OCI-LY7 (cell line): ENCODE results near the gene MAML1.

Experiments used
- CTCF ChIP-seq: fragments of 200-600 bp; sonication (generic); conservative IDR thresholded peaks from 2 replicates; pipeline ENCODE4 v1.5.1; 2014; ENCODE audit warnings: mild to moderate bottlenecking, antibody characterized with exemption, low read length, moderate library complexity, mixed read lengths
- EZH2phosphoT487 ChIP-seq: fragments of 200-600 bp; sonication (generic); IDR thresholded peaks from 2 replicates; pipeline ENCODE4 v1.6.1; 2018; ENCODE audit warnings: low read depth, borderline replicate concordance, mild to moderate bottlenecking, mixed run types, antibody characterized with exemption, low read length, moderate library complexity, mixed read lengths

- TF ChIP-seq CTCF (no peak), EZH2phosphoT487 (no peak)
These were observed 54.2 kb downstream of the MAML1 start for GRCh38 chr5:179786861-179787260.
